Keratinocyte (primary cell): Measurements from ENCODE around the gene TFR2. TPM values are rescaled to one million over a fixed set of nuclear protein-coding genes. Genes with fewer than 3 reads are reported as not detected.

Source experiments
- DNase-seq: peaks from one replicate; pipeline ENCODE4 v3.0.0-alpha.2; 2011; ENCODE audit warnings: low read depth, missing footprints, low spot score
- FAIRE-seq: peaks from 2 replicates; lab custom pipeline; 2011; peaks lifted over from hg19 to GRCh38; lab: Jason Lieb, UNC
- H2AFZ ChIP-seq: 2 replicates; pipeline ENCODE4 v1.6.0; 2012; ENCODE audit warnings: low read length, control low read depth, inconsistent platforms; ENCODE audit not compliant: control insufficient read depth
- H3K27ac ChIP-seq: 2 replicates; pipeline ENCODE4 v1.5.1; 2011; ENCODE audit warnings: low read length; ENCODE audit not compliant: control insufficient read depth, insufficient read depth
- H3K27me3 ChIP-seq: 3 replicates; pipeline ENCODE4 v1.6.0; 2011; ENCODE audit warnings: low read length; ENCODE audit not compliant: control insufficient read depth, insufficient read depth; ENCODE audit errors: extremely low read depth
- H3K36me3 ChIP-seq, 2 experiments: 2 replicates in 1 of 2; 3 replicates in 1 of 2; pipeline ENCODE4 v1.5.1; 2011; ENCODE audit warnings: low read length in 2 of 2, mild to moderate bottlenecking in 1 of 2; ENCODE audit not compliant: control insufficient read depth in 2 of 2, insufficient read depth in 2 of 2; ENCODE audit errors: extremely low read depth in 1 of 2
- H3K4me1 ChIP-seq: 3 replicates; pipeline ENCODE4 v1.5.1; 2011; ENCODE audit warnings: low read length; ENCODE audit not compliant: control insufficient read depth, insufficient read depth; ENCODE audit errors: extremely low read depth
- H3K4me2 ChIP-seq: 3 replicates; pipeline ENCODE4 v1.6.0; 2011; ENCODE audit warnings: low read depth, low read length; ENCODE audit not compliant: control insufficient read depth, insufficient read depth; ENCODE audit errors: extremely low read depth
- H3K4me3 ChIP-seq, 3 experiments: fragments of 200-600 bp in 1 of 3; sonication (generic) in 1 of 3; 2 replicates in 2 of 3; 3 replicates in 1 of 3; pipeline ENCODE4 v1.5.1; 2011 to 2016; ENCODE audit warnings: low read length in 3 of 3, mild to moderate bottlenecking in 3 of 3, control low read depth in 2 of 3, inconsistent platforms in 1 of 3, low read depth in 1 of 3, mixed read lengths in 1 of 3, mixed run types in 1 of 3, moderate library complexity in 1 of 3; ENCODE audit not compliant: control insufficient read depth in 2 of 3, insufficient read depth in 2 of 3; ENCODE audit errors: extremely low read depth in 1 of 3
- H3K79me2 ChIP-seq: 2 replicates; pipeline ENCODE4 v1.6.0; 2012; ENCODE audit warnings: low read length; ENCODE audit not compliant: control insufficient read depth, insufficient read depth
- H3K9ac ChIP-seq: 3 replicates; pipeline ENCODE4 v1.6.0; 2011; ENCODE audit warnings: low read length; ENCODE audit not compliant: control insufficient read depth, insufficient read depth; ENCODE audit errors: extremely low read depth
- H3K9me1 ChIP-seq: 3 replicates; pipeline ENCODE4 v1.6.0; 2011; ENCODE audit warnings: low read length; ENCODE audit not compliant: control insufficient read depth, insufficient read depth; ENCODE audit errors: extremely low read depth
- H3K9me3 ChIP-seq: 2 replicates; pipeline ENCODE4 v1.5.1; 2012; ENCODE audit warnings: low read depth, low read length; ENCODE audit not compliant: control insufficient read depth
- H4K20me1 ChIP-seq: 3 replicates; pipeline ENCODE4 v1.6.0; 2011; ENCODE audit warnings: low read length; ENCODE audit not compliant: control insufficient read depth, insufficient read depth; ENCODE audit errors: extremely low read depth
- CTCF ChIP-seq, 3 experiments: IDR thresholded peaks in 1 of 3; conservative IDR thresholded peaks in 1 of 3; optimal IDR thresholded peaks in 1 of 3; 2 replicates in 2 of 3; 3 replicates in 1 of 3; pipeline versions ENCODE3 to v1.5.1; 2011; ENCODE audit warnings: low read length in 3 of 3, mild to moderate bottlenecking in 3 of 3, moderate library complexity in 2 of 3, control low read depth in 1 of 3, inconsistent platforms in 1 of 3; ENCODE audit not compliant: insufficient read depth in 2 of 3; ENCODE audit errors: extremely low read depth in 1 of 3
- EZH2 ChIP-seq: IDR thresholded peaks from one replicate; pipeline ENCODE4 v1.6.1; 2012; ENCODE audit warnings: inconsistent platforms, mild to moderate bottlenecking, low read length, moderate library complexity
- dilution Hi-C: fragments of 300-500 bp; cut with MboI; formaldehyde crosslinking; loops from one replicate; pipeline ENCODE4 v1.7.0; 2020; ENCODE audit warnings: low sequenced_read_pairs; ENCODE audit not compliant: extremely low pct_ligation_motif_present
- polyA plus RNA-seq, 5 experiments: library from polyadenylated mRNA; depleted of rRNA in 3 of 5; stranded (reverse) in 3 of 5; stranded (forward) in 1 of 5; unstranded in 1 of 5; fragments of >200 nt; gene quantifications; 1 replicate in 1 of 5; 2 replicates in 3 of 5; 3 replicates in 1 of 5; pipeline versions ENCODE4 v1.2.1 to v1.2.3, GENCODE V29; 2011 to 2012; ENCODE audit warnings: missing spikeins in 2 of 5, low read depth in 1 of 5, low replicate concordance in 1 of 5

Gene TFR2
- polyA plus RNA-seq, 1 donor (not counting 4 experiments of a cell fraction or from before 2014, with no cell fraction given), result 0.12 TPM

GRCh38 chr7:100611983-100612729, 29.2 kb downstream of the TFR2 start, which contains the start of gene MOSPD3:
Gene MOSPD3 (plus strand): TSS chr7:100612540. CDS start chr7:100612792, 252 bp downstream.
- Histone ChIP-seq H3K4me3 (peak within 1 kb of the TSS; percentile 58 to 92 (median 90)), H3K4me2 (peak within 1 kb of the TSS; percentile 88), H3K9me1 (no peaks in the 10 kb centered on the region), H3K27ac (peak within 1 kb of the TSS; percentile 87), H3K79me2 (no peaks in the 10 kb centered on the region), H3K9me3 (no peaks in the 10 kb centered on the region), H3K4me1 (peaks cover 9% of the 10 kb centered on the region), H3K36me3 (no peaks in the 10 kb centered on the region), H3K27me3 (no peaks in the 10 kb centered on the region), H2AFZ (peak within 1 kb of the TSS; percentile 99), H3K9ac (peak within 1 kb of the TSS; percentile 86), H4K20me1 (no peaks in the 10 kb centered on the region)
- TF ChIP-seq EZH2, result no peak
- TF ChIP-seq CTCF (optimal IDR thresholded peaks at IDR 0.05 in 1 of 3, IDR thresholded peaks at IDR 0.05 in 1 of 3, conservative IDR thresholded peaks at IDR 0.05 in 1 of 3; ENCODE audit: extremely low read depth in 1 of 3, insufficient read depth in 2 of 3, low read length in 3 of 3), result no peak
- DNase-seq, result peak; percentile 92
- dilution Hi-C loops, result no loop called here
- peak; percentile 97 for FAIRE-seq

GRCh38 chr7:100609958-100610357, 31.4 kb downstream of the TFR2 start:
- H3K9me1 ChIP-seq, result no peaks in the 10 kb centered on the region
- no peak overlapping the region for H2AFZ ChIP-seq
- no peak for TF ChIP-seq CTCF (optimal IDR thresholded peaks at IDR 0.05 in 1 of 3, IDR thresholded peaks at IDR 0.05 in 1 of 3, conservative IDR thresholded peaks at IDR 0.05 in 1 of 3; ENCODE audit: extremely low read depth in 1 of 3, insufficient read depth in 2 of 3, low read length in 3 of 3)
- no peak for TF ChIP-seq EZH2
- no peaks in the 10 kb centered on the region for H3K79me2 ChIP-seq
- H3K27ac ChIP-seq, result no peak overlapping the region
- no peak overlapping the region for H3K4me2 ChIP-seq
- no peaks in the 10 kb centered on the region for H3K9me3 ChIP-seq
- no peaks in the 10 kb centered on the region for H4K20me1 ChIP-seq
- no peak for DNase-seq
- dilution Hi-C loops, result no loop called here
- H3K27me3 ChIP-seq, result no peaks in the 10 kb centered on the region
- no peak overlapping the region for H3K4me3 ChIP-seq
- H3K36me3 ChIP-seq, result no peaks in the 10 kb centered on the region
- FAIRE-seq, result no peak
- peaks cover 14% of the 10 kb centered on the region for H3K4me1 ChIP-seq
- H3K9ac ChIP-seq, result no peak overlapping the region
